Body of pancreas (tissue), 4 donors: ENCODE data around the gene STRA8. TPM values are rescaled to one million over a fixed set of nuclear protein-coding genes. Genes with fewer than 3 reads are reported as not detected.

Experiments used
- ATAC-seq: fragments of 150-250 bp; one replicate; pipeline ENCODE4 v1.9.1; 2016
- DNase-seq, 4 donors: peaks; one replicate each; pipeline ENCODE4 v3.0.0-alpha.2; 2019
- H3K27ac ChIP-seq, 4 donors: fragments of 200-600 bp; sonication (generic); 1 replicate in 3 of 4; 2 replicates in 1 of 4; pipeline versions ENCODE4 v1.5.1 to v1.6.1; 2016 to 2019; ENCODE audit warnings: mild to moderate bottlenecking in 1 of 4, mixed read lengths in 1 of 4, moderate library complexity in 1 of 4
- H3K27me3 ChIP-seq, 2 donors: fragments of 200-600 bp; sonication (generic); one replicate each; pipeline ENCODE4 v1.6.0; 2016; ENCODE audit warnings: mild to moderate bottlenecking in 1 of 2
- H3K36me3 ChIP-seq, 2 donors: fragments of 200-600 bp; sonication (generic); replicated peaks in 1 of 2; 2 replicates each; pipeline ENCODE4 v1.5.1; 2016; ENCODE audit warnings: low read depth in 2 of 2; ENCODE audit not compliant: insufficient read depth in 1 of 2
- H3K4me1 ChIP-seq: fragments of 200-600 bp; sonication (generic); one replicate; pipeline ENCODE4 v1.6.0; 2016
- H3K4me3 ChIP-seq, 2 donors: fragments of 200-600 bp; sonication (generic); 1 replicate in 1 of 2; 2 replicates in 1 of 2; pipeline ENCODE4 v1.5.1; 2016 to 2019
- H3K9me3 ChIP-seq, 3 donors: fragments of 200-600 bp; sonication (generic); 1 replicate in 2 of 3; 2 replicates in 1 of 3; pipeline ENCODE4 v1.5.1; 2016
- CTCF ChIP-seq, 7 experiments: fragments of 450-650 bp in 4 of 7; fragments of 200-600 bp in 3 of 7; sonication (generic) in 3 of 7; IDR thresholded peaks; one replicate each; pipeline ENCODE4 v1.5.1; 2016 to 2019; ENCODE audit warnings: antibody characterized with exemption in 7 of 7
- POLR2A ChIP-seq, 3 donors: fragments of 450-650 bp; IDR thresholded peaks; one replicate each; pipeline ENCODE4 v1.6.1; 2016; ENCODE audit warnings: antibody characterized with exemption in 3 of 3, mild to moderate bottlenecking in 2 of 3
- WGBS, 2 donors: methylation state at CpG; one replicate each; pipeline ENCODE4 v1.1.5; 2017; 5-methylcytosine and 5-hydroxymethylcytosine counted together
- intact Hi-C: fragments of 100-400 bp; cut with DNase I; formaldehyde crosslinking; loops from one replicate; pipeline ENCODE4 v1.15.1; 2023
- total RNA-seq, 2 donors: library from RNA; depleted of rRNA; stranded (reverse); fragments of >200 nt; gene quantifications; one replicate each; pipeline ENCODE4 v1.1.0, GENCODE V29; 2016

STRA8 gene
- total RNA-seq, 2 donors from 2014 or later = not detected

- H3K4me3 ChIP-seq = no peak overlapping the region
- peaks cover 57% of the 10 kb centered on the region for H3K4me1 ChIP-seq
- ATAC-seq = peak; percentile 22
- no peaks in the 10 kb centered on the region for H3K27me3 ChIP-seq
- H3K27ac ChIP-seq = peak overlapping the region in 2 of 4 donors; percentile 46 to 75
- 68 to 78% methylated on average over 10 to 13 of the region's 14 CpGs for WGBS, 2 donors
- TF ChIP-seq POLR2A (IDR thresholded peaks at IDR 0.05) (no peak), CTCF (IDR thresholded peaks at IDR 0.05) (no peak)
- H3K9me3 ChIP-seq = no peaks in the 10 kb centered on the region
- intact Hi-C loops = no loop called here
- peak in 2 of 4 donors; percentile 53 to 61 for DNase-seq
- H3K36me3 ChIP-seq = peaks cover 13 to 16% of the 10 kb centered on the region in 2 donors
These were observed 37.5 kb upstream of the STRA8 start for GRCh38 chr7:135195968-135196629.

- no peak for ATAC-seq
- Histone ChIP-seq H3K4me1 (peaks cover 68% of the 10 kb centered on the region), H3K27ac (peak overlapping the region in 2 of 4 donors; percentile 17 to 29), H3K9me3 (no peaks in the 10 kb centered on the region), H3K27me3 (no peaks in the 10 kb centered on the region), H3K36me3 (peaks cover 13 to 16% of the 10 kb centered on the region in 2 donors), H3K4me3 (no peak overlapping the region)
- WGBS, 2 donors = 84 to 96% methylated on average over 2 of the region's 2 CpGs
- DNase-seq = no peak
- intact Hi-C loops = no loop called here
- no peak for TF ChIP-seq POLR2A (IDR thresholded peaks at IDR 0.05)
- no peak for TF ChIP-seq CTCF (IDR thresholded peaks at IDR 0.05)
These were observed 36.3 kb upstream of the STRA8 start for GRCh38 chr7:135197343-135197742.

GRCh38 chr7:135197906-135198655 lies 35.6 kb upstream of the STRA8 start:
- DNase-seq = no peak
- H3K27ac ChIP-seq = peak overlapping the region in 1 of 4 donors; percentile 8
- no peak for ATAC-seq
- H3K36me3 ChIP-seq = peaks cover 13 to 16% of the 10 kb centered on the region in 2 donors
- no peak overlapping the region for H3K4me3 ChIP-seq
- no peaks in the 10 kb centered on the region for H3K27me3 ChIP-seq
- H3K4me1 ChIP-seq = peaks cover 73% of the 10 kb centered on the region
- no peaks in the 10 kb centered on the region for H3K9me3 ChIP-seq
- 93 to 95% methylated on average over 12 to 15 of the region's 15 CpGs for WGBS, 2 donors
- intact Hi-C loops = no loop called here
- TF ChIP-seq POLR2A (IDR thresholded peaks at IDR 0.05) = no peak
- TF ChIP-seq CTCF (IDR thresholded peaks at IDR 0.05) = no peak

GRCh38 chr7:135199439-135199838 lies 34.2 kb upstream of the STRA8 start:
- Histone ChIP-seq H3K36me3 (peaks cover 13 to 16% of the 10 kb centered on the region in 2 donors), H3K4me3 (no peak overlapping the region), H3K27ac (peak overlapping the region in 1 of 4 donors; percentile 8), H3K9me3 (no peaks in the 10 kb centered on the region), H3K27me3 (no peaks in the 10 kb centered on the region), H3K4me1 (peaks cover 73% of the 10 kb centered on the region)
- intact Hi-C loops = no loop called here
- ATAC-seq (no peak), DNase-seq (no peak)
- TF ChIP-seq POLR2A (IDR thresholded peaks at IDR 0.05) = no peak
- no peak for TF ChIP-seq CTCF (IDR thresholded peaks at IDR 0.05)
- 89 to 90% methylated on average over 4 of the region's 4 CpGs for WGBS, 2 donors
